Testis (tissue), 3 donors: ENCODE results near the gene PRCP. TPM values are rescaled to one million over a fixed set of nuclear protein-coding genes. Genes with fewer than 3 reads are reported as not detected.

Experiments
- DNase-seq: peaks from one replicate; pipeline ENCODE4 v3.0.0-alpha.2; 2019
- H3K27ac ChIP-seq, 2 donors: fragments of 200-600 bp; sonication (generic); one replicate each; pipeline ENCODE4 v1.5.1; 2019
- H3K27me3 ChIP-seq: fragments of 200-600 bp; sonication (generic); one replicate; pipeline ENCODE4 v1.5.1; 2019
- H3K36me3 ChIP-seq: fragments of 200-600 bp; sonication (generic); one replicate; pipeline ENCODE4 v1.5.1; 2017; ENCODE audit warnings: low read depth; ENCODE audit errors: missing control alignments
- H3K4me1 ChIP-seq: fragments of 200-600 bp; sonication (generic); one replicate; pipeline ENCODE4 v1.5.1; 2019
- H3K4me3 ChIP-seq, 2 donors: fragments of 200-600 bp; sonication (generic); one replicate each; pipeline ENCODE4 v1.5.1; 2017 to 2019
- H3K9me3 ChIP-seq: fragments of 200-600 bp; sonication (generic); one replicate; pipeline ENCODE4 v1.5.1; 2017
- POLR2A ChIP-seq: fragments of 450-650 bp; IDR thresholded peaks from one replicate; pipeline ENCODE4 v1.6.1; 2017; ENCODE audit warnings: antibody characterized with exemption, mild to moderate bottlenecking, moderate library complexity
- WGBS, 2 donors: methylation state at CpG; one replicate each; pipeline ENCODE4 v1.1.5; 2018; 5-methylcytosine and 5-hydroxymethylcytosine counted together
- intact Hi-C: fragments of 100-400 bp; cut with DNase I; formaldehyde crosslinking; loops from one replicate; pipeline ENCODE4 v1.15.1; 2023; ENCODE audit warnings: low total_unique reads
- polyA plus RNA-seq: library from polyadenylated mRNA; stranded (reverse); fragments of 350-450 nt; fragmentation: Illumina TruSeq; extraction: RNeasy Lipid Tissue Mini Kit (QIAGEN cat#74804); gene quantifications from one replicate; pipeline ENCODE4 v1.2.3, GENCODE V29; 2014; ENCODE audit warnings: low read depth, low replicate concordance; ENCODE audit not compliant: insufficient read depth
- total RNA-seq, 2 donors: library from RNA; depleted of rRNA; stranded (reverse); fragments of >200 nt; gene quantifications; one replicate each; pipeline ENCODE4 v1.2.3, GENCODE V29; 2016
- TF ChIP-seq, protein P1 (sequence below), 3 experiments: fragments of 450-650 bp in 2 of 3; fragments of 200-600 bp in 1 of 3; sonication (generic) in 1 of 3; IDR thresholded peaks; one replicate each; pipeline ENCODE4 v1.5.1; 2016 to 2019; ENCODE audit warnings: antibody characterized with exemption in 3 of 3, mild to moderate bottlenecking in 2 of 3, moderate library complexity in 1 of 3

Gene PRCP
- total and polyA plus RNA-seq, 3 donors from 2014 or later, result 41.3 to 118 (median 46.9) TPM

DNA sequence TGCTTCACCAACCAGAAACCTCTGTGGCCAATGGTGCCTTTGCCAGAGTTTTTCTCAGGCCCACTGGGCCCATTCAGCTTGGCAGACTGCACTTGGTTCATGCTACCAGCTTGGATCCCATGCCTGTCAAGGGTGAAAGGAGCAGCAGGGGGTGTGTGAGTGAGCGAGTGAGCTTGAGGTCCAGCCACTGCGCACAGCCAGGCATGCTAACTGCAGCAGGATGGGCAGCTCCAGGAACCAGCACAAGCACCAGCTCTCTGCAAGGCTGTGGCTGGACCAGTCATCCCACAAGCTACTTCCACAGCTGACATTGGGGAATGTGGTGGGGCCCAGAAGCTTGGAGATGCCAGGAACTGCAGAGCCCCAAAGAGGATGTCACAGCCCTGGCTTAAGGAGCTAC lies 42.1 kb upstream of the PRCP start:
- 97% methylated on average over 2 of the region's 2 CpGs; no CpG with 5 or more reads in 1 of the 2 donors for WGBS, 2 donors
- intact Hi-C loops, result no loop called here

DNA sequence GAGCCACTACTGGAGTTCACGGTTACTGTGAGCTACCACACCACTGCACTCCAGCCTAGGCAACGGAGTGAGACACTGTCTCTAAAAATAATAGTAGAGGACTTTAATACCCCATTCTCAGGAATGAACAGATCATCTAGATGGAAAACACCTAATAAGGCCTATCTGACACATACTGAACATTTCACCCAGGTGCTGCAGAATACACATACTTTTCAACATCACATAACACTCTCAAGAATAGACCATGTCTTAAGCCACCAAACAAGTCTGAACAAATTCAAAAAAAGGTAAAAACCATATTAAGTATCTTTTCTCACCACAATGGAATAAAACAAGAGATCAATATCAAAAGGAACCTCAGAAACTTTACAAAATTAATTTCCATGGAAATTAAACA lies 39.2 kb upstream of the PRCP start:
- H3K36me3 ChIP-seq, result no peaks in the 10 kb centered on the region
- TF ChIP-seq POLR2A, result no peak
- TF ChIP-seq, protein P1, sequence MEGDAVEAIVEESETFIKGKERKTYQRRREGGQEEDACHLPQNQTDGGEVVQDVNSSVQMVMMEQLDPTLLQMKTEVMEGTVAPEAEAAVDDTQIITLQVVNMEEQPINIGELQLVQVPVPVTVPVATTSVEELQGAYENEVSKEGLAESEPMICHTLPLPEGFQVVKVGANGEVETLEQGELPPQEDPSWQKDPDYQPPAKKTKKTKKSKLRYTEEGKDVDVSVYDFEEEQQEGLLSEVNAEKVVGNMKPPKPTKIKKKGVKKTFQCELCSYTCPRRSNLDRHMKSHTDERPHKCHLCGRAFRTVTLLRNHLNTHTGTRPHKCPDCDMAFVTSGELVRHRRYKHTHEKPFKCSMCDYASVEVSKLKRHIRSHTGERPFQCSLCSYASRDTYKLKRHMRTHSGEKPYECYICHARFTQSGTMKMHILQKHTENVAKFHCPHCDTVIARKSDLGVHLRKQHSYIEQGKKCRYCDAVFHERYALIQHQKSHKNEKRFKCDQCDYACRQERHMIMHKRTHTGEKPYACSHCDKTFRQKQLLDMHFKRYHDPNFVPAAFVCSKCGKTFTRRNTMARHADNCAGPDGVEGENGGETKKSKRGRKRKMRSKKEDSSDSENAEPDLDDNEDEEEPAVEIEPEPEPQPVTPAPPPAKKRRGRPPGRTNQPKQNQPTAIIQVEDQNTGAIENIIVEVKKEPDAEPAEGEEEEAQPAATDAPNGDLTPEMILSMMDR (IDR thresholded peaks at IDR 0.05), result no peak
- no peak for DNase-seq
- WGBS, 2 donors, result 83 to 94% methylated on average over 2 of the region's 2 CpGs
- no peak overlapping the region for H3K27ac ChIP-seq
- H3K27me3 ChIP-seq, result no peaks in the 10 kb centered on the region
- H3K4me1 ChIP-seq, result no peaks in the 10 kb centered on the region
- no peak overlapping the region for H3K4me3 ChIP-seq
- intact Hi-C loops, result no loop called here
- no peaks in the 10 kb centered on the region for H3K9me3 ChIP-seq

More for the DNA sequence above, 42.1 kb upstream of the PRCP start:
- Histone ChIP-seq H3K4me1 (no peaks in the 10 kb centered on the region), H3K27me3 (no peaks in the 10 kb centered on the region), H3K36me3 (no peaks in the 10 kb centered on the region), H3K9me3 (no peaks in the 10 kb centered on the region), H3K27ac (no peak overlapping the region), H3K4me3 (no peak overlapping the region)
- DNase-seq, result no peak
- no peak for TF ChIP-seq POLR2A
- TF ChIP-seq, protein P1 (IDR thresholded peaks at IDR 0.05), result no peak

DNA sequence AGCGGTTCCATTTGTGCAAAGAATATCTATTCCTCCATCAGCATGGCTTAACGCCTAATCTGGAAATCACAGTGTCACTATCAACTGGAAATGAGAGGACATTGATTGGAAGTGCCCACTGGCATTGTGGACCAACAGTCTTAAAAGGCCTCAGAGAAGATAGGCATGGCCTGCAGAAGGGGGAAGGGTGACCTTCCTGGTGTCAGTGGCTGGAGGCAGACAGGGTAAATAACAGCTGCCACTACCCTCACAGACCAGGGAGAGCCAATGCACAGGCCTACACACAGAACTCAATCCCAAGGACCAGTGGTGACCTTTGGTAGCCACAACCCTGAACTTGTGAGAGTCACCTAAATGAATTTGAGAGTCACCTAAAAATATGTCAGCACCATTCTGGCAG lies 37.3 kb upstream of the PRCP start:
- Histone ChIP-seq H3K27ac (no peak overlapping the region), H3K36me3 (no peaks in the 10 kb centered on the region), H3K4me3 (no peak overlapping the region), H3K9me3 (no peaks in the 10 kb centered on the region), H3K4me1 (no peaks in the 10 kb centered on the region), H3K27me3 (no peaks in the 10 kb centered on the region)
- no peak for TF ChIP-seq POLR2A
- TF ChIP-seq, protein P1 (IDR thresholded peaks at IDR 0.05), result no peak
- intact Hi-C loops, result no loop called here
- 96 to 100% methylated on average over 2 of the region's 2 CpGs for WGBS, 2 donors
- DNase-seq, result no peak

DNA sequence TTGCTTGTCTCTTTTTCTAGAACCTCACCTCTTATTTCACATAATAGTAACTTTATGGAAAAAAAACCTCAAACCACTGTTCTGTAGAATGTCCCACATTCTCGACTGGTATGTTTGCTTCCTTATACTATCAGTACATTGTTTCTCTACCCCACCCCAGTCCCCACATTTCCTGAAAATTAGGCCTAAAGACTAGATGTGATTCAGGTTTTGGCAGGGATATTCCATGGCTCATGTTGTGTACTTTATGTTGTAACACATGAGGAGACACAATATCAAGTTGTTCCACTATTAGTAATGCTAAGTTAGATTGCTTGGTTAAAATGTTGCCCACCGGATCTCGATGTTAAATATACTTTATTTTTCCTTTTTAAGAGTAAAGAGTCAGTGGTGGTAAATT lies 36.0 kb upstream of the PRCP start:
- intact Hi-C loops, result no loop called here
- Histone ChIP-seq H3K27ac (no peak overlapping the region), H3K9me3 (no peaks in the 10 kb centered on the region), H3K4me1 (no peaks in the 10 kb centered on the region), H3K4me3 (no peak overlapping the region), H3K27me3 (no peaks in the 10 kb centered on the region), H3K36me3 (no peaks in the 10 kb centered on the region)
- DNase-seq, result no peak
- 87 to 92% methylated on average over 3 of the region's 3 CpGs for WGBS, 2 donors
- TF ChIP-seq, protein P1 (IDR thresholded peaks at IDR 0.05), result no peak
- no peak for TF ChIP-seq POLR2A

DNA sequence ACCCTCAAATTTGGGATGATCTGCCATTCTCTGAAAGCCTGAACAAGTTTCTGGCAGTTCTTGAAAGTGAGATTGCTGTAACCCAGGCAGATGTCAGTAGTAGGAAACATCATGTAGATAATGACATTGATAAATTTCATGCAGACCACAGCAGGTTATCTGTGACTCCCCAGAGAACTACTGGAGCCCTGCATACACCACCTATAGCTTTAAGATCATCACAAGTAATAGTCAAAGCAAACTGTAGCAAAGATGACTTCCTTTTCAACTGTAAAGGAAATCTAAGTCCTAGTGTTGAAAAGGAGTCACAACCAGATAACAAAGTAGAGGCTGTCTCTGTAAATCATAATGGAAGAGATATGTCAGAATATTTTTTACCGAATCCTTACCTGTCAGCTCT lies 32.3 kb upstream of the PRCP start:
- no peak for DNase-seq
- no peaks in the 10 kb centered on the region for H3K36me3 ChIP-seq
- no peaks in the 10 kb centered on the region for H3K9me3 ChIP-seq
- no peak for TF ChIP-seq POLR2A
- no peaks in the 10 kb centered on the region for H3K4me1 ChIP-seq
- intact Hi-C loops, result no loop called here
- H3K27me3 ChIP-seq, result no peaks in the 10 kb centered on the region
- H3K27ac ChIP-seq, result no peak overlapping the region
- WGBS, 2 donors, result 90 to 92% methylated on average over 1 of the region's 1 CpG
- H3K4me3 ChIP-seq, result no peak overlapping the region
